NB4 (cell line): ENCODE measurements around the gene CCDC169.

ENCODE experiments used
- DNase-seq: peaks from one replicate; pipeline ENCODE4 v3.0.0; 2010; ENCODE audit warnings: low read depth
- H3K4me3 ChIP-seq: one replicate; pipeline ENCODE4 v1.5.1; 2011; ENCODE audit warnings: mild to moderate bottlenecking, low read depth, low read length, moderate library complexity
- MYC ChIP-seq: IDR thresholded peaks from 2 replicates; pipeline ENCODE4 v1.6.1; 2011; ENCODE audit warnings: low read depth, low read length
- POLR2A ChIP-seq: IDR thresholded peaks from 2 replicates; pipeline ENCODE4 v1.6.1; 2011; ENCODE audit warnings: mild to moderate bottlenecking; ENCODE audit not compliant: insufficient read length; ENCODE audit errors: extremely low read depth
- TF ChIP-seq, protein P1 (sequence below): IDR thresholded peaks from one replicate; pipeline ENCODE4 v1.5.1; 2012; ENCODE audit warnings: low read depth, low read length
- TF ChIP-seq, protein P2 (sequence below): IDR thresholded peaks from 2 replicates; pipeline ENCODE4 v1.6.1; 2011; ENCODE audit warnings: low read depth, low read length

CCDC169 gene

DNA sequence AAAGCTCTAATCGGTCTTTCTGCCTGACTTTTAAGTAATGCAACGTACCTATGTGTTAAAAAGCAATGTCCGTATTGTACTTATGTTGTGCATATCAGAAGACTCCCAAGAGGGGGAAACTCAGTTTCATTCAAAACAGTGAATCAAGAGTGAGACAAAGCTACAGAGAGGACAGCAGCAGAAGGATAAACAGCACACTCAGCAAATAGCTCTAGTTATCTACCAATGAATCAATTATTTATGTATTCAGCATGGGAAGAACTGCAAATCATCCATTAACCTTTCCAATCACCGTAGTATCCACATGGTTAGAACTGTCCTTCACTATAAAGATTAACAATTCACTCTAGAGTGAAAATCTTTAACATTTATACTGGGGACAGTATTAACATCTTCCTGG, 46.6 kb downstream of the CCDC169 start:
- no peak overlapping the region for H3K4me3 ChIP-seq
- TF ChIP-seq POLR2A, result no peak
- TF ChIP-seq, protein P1, sequence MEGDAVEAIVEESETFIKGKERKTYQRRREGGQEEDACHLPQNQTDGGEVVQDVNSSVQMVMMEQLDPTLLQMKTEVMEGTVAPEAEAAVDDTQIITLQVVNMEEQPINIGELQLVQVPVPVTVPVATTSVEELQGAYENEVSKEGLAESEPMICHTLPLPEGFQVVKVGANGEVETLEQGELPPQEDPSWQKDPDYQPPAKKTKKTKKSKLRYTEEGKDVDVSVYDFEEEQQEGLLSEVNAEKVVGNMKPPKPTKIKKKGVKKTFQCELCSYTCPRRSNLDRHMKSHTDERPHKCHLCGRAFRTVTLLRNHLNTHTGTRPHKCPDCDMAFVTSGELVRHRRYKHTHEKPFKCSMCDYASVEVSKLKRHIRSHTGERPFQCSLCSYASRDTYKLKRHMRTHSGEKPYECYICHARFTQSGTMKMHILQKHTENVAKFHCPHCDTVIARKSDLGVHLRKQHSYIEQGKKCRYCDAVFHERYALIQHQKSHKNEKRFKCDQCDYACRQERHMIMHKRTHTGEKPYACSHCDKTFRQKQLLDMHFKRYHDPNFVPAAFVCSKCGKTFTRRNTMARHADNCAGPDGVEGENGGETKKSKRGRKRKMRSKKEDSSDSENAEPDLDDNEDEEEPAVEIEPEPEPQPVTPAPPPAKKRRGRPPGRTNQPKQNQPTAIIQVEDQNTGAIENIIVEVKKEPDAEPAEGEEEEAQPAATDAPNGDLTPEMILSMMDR, result no peak
- TF ChIP-seq, protein P2, sequence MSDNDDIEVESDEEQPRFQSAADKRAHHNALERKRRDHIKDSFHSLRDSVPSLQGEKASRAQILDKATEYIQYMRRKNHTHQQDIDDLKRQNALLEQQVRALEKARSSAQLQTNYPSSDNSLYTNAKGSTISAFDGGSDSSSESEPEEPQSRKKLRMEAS, result no peak
- TF ChIP-seq MYC, result no peak
- DNase-seq, result no peak

DNA sequence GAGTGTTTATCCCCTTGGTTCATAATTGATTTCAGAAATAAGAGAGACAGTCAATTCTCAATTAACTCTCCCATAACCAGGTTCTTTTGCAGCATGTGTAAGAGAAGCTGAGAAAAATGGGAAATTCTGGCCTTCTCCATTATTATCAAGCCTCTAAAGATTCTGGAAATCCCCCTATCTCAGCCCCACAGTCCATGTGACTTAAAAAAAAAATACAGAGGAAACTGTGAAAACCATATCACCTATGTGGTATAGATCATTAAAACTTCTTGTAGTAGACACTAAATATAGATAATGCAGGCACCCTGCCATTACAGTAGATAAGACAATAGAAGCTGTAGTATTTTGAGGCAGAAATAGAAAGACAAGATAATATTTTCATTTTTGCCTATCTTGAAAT, 48.9 kb downstream of the CCDC169 start:
- TF ChIP-seq, protein P1, result no peak
- TF ChIP-seq POLR2A (no peak), MYC (no peak)
- TF ChIP-seq, protein P2, result no peak
- no peak overlapping the region for H3K4me3 ChIP-seq
- DNase-seq, result no peak

DNA sequence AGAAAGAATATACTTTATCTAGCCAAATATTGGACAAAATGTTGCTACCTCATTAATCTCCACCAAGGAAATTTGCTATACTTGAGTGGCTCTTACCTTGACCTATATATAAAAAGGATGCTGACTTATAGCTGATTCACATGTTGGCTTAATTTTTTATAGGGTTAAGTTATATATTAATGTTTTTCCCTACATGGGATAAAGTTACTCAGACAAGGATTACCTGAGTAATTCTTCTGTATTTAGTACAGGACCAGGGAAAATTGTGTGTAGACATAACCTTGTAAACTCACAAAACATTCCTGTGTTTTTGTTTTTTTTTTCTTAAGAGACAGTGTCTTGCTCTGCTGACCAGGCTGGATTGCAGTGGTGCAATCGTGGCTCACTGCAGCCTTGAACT, 52.6 kb downstream of the CCDC169 start:
- no peak overlapping the region for H3K4me3 ChIP-seq
- DNase-seq, result no peak

DNA sequence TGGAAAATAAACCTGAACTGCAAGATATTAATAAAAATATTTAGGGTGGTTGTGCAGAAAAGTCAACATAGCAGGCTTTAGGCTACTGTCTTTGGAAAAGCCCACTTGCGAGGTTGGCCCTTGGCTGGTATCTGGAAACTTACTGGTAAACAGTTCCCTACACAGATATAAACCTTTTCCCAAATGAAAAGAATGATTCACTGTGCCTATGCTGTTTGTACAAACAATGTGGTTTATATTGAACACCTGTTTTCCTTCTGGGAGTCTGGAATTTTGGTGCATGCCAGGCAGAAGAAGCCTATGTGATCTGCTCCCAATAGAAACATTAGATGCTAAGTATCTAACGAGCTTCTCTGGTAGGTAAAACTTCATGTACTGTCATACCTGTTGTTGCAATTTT, 53.5 kb downstream of the CCDC169 start:
- no peak overlapping the region for H3K4me3 ChIP-seq
- no peak for DNase-seq
- TF ChIP-seq, protein P2, result no peak
- TF ChIP-seq POLR2A, result no peak
- TF ChIP-seq, protein P1, result no peak
- no peak for TF ChIP-seq MYC

More for the DNA sequence above, 52.6 kb downstream of the CCDC169 start:
- TF ChIP-seq POLR2A (no peak), MYC (no peak)
- TF ChIP-seq, protein P2, result no peak
- TF ChIP-seq, protein P1, result no peak

DNA sequence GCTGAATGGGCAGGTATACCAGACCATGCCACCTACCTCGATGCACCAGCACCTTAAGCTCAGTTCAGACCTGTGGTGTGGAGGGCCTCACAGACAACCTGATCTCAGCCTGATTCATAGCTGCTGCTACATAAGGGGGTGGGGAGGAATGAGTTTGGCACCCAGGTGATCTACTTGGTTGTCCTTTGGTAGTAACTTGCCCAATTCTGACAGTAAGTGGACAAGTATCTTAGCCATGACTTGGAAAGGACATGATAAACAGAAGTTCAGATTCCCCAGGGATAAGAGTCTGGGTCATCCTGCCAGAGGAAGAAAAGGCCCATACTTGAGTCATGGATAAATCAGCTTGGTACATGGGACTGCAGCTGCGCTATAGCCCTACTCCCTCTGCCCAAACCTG, 54.9 kb downstream of the CCDC169 start:
- DNase-seq, result no peak
- H3K4me3 ChIP-seq, result no peak overlapping the region
- TF ChIP-seq MYC, result no peak
- TF ChIP-seq, protein P2, result no peak
- TF ChIP-seq POLR2A, result no peak
- TF ChIP-seq, protein P1, result no peak
